ENCODE data around the gene CDC6. TPM values are rescaled to one million over a fixed set of nuclear protein-coding genes. Genes with fewer than 3 reads are reported as not detected.

The CDC6 gene
- polyA plus RNA-seq, 12 donors: 7.5 to 17.4 (median 12.3) TPM; not detected in 1

DNA sequence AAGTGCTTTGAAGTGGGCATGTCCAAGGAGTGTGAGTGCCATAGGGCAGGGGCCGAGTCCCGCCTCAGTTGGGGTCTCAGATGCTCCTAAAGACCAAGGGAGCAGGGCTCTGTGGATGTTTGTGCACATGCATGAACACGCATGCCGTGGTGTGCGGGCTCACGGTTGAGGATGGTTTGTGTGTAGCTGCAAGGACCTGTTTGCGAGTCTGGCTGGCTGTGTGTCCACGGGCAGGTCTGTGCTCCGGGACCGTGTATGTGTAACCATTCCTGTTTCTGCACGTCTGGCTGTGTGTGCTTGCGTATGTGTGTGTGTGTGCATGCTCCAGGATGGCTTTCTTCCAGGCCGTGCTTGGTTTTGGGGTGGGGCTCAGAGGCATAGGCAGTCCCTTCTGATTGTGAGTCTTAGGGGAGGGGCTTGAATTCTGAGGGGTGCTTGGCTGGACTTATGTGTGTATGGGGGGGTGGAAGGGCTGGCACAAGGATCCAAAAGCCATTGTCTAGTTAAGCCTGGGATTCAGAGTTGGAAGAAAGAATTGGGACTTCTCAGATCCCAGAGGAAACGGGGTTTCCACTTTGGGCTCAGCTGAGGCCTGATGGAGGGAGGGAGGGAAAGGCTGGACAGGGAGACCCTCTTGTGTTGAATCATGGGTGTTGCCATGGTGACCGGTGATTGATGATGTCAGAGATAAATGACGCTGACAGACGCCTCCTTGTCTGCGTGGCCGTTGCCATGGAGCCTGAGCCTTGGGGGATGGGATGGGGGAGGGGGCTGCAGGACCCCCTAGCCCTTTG lies 62.4 kb downstream of the CDC6 start:
- no peak for DNase-seq

DNA sequence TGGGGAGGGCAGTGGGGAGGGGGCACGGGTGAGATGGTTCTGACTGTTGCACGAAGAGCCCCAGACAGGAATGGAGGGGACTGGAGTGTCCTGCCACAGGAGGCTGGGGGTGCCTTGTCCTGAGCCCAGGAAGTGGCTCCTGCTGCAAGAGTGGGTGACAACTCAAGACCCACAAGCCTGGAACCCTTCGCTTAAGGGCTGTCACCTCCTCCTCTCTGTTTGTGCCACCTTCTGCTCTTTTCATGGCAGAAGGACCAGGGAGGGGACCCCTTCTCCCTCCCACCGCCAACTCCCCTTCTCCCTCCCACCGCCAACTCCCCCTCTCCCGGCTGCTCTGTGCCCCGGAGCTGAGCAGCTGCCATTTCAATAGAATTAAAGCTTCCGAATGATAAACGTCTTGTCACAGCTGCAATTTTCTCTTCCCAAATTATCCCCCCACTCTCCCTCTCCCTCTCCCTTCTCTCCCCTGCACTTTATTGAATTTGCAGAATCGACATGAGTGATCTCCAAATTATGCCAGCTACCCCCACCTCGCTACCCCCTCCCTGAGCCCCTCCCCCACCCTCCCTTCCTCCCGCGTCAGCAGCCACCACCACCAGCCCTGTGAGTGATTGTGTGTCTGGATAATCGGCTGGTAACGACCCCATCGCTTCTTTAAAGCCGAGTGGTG lies 63.1 kb downstream of the CDC6 start:
- no peak for DNase-seq

DNA sequence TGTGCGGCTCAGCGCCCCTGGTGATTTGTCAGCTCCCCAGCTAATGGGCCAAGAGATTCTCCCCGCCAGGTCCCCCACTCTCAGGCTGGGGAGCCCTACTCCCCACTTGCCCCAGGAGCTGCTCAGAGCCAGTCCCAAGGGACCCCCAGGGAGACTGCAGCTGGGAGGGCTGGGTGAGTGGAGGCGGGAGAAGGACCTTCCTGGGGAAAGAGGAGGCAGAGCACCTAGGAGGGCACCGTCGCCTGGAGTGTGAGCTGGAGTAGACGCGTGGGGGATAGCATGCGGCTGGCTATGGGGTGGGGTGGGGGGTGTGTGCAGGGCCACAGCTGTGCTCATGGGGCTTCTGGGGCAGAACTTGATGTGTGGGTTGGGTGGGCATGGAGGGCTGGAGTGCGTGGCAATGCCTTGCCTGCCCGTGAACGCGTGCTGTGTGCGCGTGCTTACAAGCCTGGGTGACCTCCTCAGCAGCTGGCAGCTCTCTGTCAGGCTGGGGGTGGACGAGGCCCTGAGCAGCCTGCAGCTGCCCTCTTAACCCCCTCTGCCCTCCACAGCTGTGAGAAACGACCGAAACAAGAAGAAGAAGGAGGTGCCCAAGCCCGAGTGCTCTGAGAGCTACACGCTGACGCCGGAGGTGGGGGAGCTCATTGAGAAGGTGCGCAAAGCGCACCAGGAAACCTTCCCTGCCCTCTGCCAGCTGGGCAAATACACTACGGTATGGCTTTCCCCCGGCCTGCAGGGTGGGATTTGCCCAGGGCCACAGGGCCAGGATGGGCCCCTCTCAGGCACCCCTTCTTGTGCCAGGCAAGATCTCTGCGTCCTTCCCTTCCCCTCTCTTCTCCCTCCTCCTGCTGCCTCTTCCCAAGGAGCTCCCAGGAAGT lies 63.9 kb downstream of the CDC6 start:
- no peak for DNase-seq

DNA sequence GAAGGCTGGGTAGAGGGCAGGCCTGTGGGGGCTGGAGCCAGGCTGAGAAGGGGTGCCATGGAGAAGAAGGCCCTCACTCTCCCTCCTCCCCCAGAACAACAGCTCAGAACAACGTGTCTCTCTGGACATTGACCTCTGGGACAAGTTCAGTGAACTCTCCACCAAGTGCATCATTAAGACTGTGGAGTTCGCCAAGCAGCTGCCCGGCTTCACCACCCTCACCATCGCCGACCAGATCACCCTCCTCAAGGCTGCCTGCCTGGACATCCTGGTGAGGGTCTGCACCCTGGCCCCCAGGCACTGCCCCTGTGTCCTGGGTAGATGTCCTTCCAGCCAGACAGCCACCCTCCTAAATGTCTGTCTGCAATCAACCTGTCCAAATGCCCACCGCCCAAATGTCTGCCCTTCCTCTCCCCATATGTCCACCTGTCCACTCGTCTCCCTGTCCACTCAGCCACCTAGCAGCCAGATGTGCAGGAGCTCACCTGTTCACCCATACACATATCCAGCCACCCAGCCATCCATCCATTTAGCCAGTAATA lies 64.6 kb downstream of the CDC6 start:
- no peak for DNase-seq

DNA sequence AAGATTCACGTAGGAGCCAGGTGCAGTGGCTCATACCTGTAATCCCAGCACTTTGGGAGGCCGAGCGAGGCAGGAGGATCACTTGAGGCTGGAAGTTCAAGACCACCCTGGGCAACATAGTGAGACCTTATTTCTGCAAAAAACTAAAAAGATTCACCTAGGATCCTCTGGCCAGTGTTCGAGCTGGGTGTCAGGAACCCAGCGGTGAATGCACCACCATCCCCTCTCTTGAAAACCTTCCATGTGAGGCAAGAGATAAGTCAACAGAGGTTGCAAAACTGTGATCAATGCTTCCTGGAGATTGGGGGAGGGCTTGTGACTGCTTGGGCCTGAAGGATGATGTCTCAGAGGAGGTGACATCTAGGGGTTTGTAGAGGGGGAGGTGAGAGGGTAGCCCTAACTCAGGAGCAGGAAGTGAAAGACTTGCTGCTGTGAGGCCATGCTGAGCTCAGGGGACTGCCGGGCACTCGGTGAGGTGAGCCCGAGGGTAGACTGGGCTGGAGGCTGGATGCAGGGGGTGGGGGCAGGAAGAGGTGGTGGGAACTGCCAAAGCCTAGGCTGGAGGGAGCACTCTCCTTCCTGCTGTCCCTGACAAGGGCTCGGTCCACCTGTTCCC lies 65.2 kb downstream of the CDC6 start:
- DNase-seq: no peak

Other genes with a start within 250 kb of the CDC6 start
- 100 to 1,000 TPM in 1 of 12 donors, 10 to 100 TPM in 10, not detected in 1; 52.6 to 127 (median 70.7) TPM for gene MED24, start 233.5 kb upstream of the CDC6 start, polyA plus RNA-seq (ENCODE audit: insufficient read length in 12 of 12)
- 10 to 100 TPM in 11 of 12 donors, not detected in 1; 50.5 to 83.8 (median 63.6) TPM for gene THRA, start 224.9 kb upstream of the CDC6 start, polyA plus RNA-seq (ENCODE audit: insufficient read length in 12 of 12)
- gene NR1D1, start 187.3 kb upstream of the CDC6 start, polyA plus RNA-seq (ENCODE audit: insufficient read length in 12 of 12): 10 to 100 TPM in 1 of 12 donors, 1 to 10 TPM in 9, not detected in 2; 1.7 to 12.3 (median 3.4) TPM
- gene MSL1, start 165.9 kb upstream of the CDC6 start, polyA plus RNA-seq (ENCODE audit: insufficient read length in 12 of 12): 100 to 1,000 TPM in 10 of 12 donors, 10 to 100 TPM in 1, not detected in 1; 95.6 to 172 (median 129) TPM
- 100 to 1,000 TPM in 1 of 12 donors, 10 to 100 TPM in 10, not detected in 1; 54.5 to 130 (median 62.1) TPM for gene CASC3, start 147.3 kb upstream of the CDC6 start, polyA plus RNA-seq (ENCODE audit: insufficient read length in 12 of 12)
- gene RAPGEFL1, start 110.4 kb upstream of the CDC6 start, polyA plus RNA-seq (ENCODE audit: insufficient read length in 12 of 12): 10 to 100 TPM in 5 of 12 donors, 1 to 10 TPM in 6, not detected in 1; 4.4 to 25.8 (median 8.0) TPM
- 10 to 100 TPM; 12.7 to 73.8 (median 16.8) TPM for gene WIPF2, start 68.6 kb upstream of the CDC6 start, polyA plus RNA-seq (ENCODE audit: insufficient read length in 12 of 12)
- 10 to 100 TPM in 11 of 12 donors, not detected in 1; 43.8 to 85.4 (median 55.1) TPM for gene RARA, start 21.3 kb downstream of the CDC6 start, polyA plus RNA-seq (ENCODE audit: insufficient read length in 12 of 12)
- under 1 TPM in 1 of 12 donors, not detected in 11; 0.26 TPM for gene GJD3, start 76.9 kb downstream of the CDC6 start, polyA plus RNA-seq (ENCODE audit: insufficient read length in 12 of 12)
- gene TOP2A, start 130.0 kb downstream of the CDC6 start, polyA plus RNA-seq (ENCODE audit: insufficient read length in 12 of 12): 100 to 1,000 TPM in 4 of 12 donors, 10 to 100 TPM in 8; 42.0 to 251 (median 81.6) TPM
- 100 to 1,000 TPM in 11 of 12 donors, not detected in 1; 182 to 333 (median 234) TPM for gene IGFBP4, start 155.6 kb downstream of the CDC6 start, polyA plus RNA-seq (ENCODE audit: insufficient read length in 12 of 12)
- 1 to 10 TPM in 3 of 12 donors, under 1 TPM in 4, not detected in 5; 0.04 to 6.8 (median 0.15) TPM for gene TNS4, start 213.7 kb downstream of the CDC6 start, polyA plus RNA-seq (ENCODE audit: insufficient read length in 12 of 12)

Data from muscle of arm (tissue), 12 donors.